HL-60/S4 (cell line): Measurements from ENCODE around the gene FBXL17.
"Not testable (repeated sequence)": the region's sequence is repeated elsewhere in the genome, so short reads cannot be mapped to it uniquely, and the experiment has no call there.

Experiments used
- in situ Hi-C: fragments of 300-500 bp; cut with MboI; formaldehyde crosslinking; loops from 2 replicates; pipeline ENCODE4 v1.14.3; 2022; ENCODE audit warnings: low sequenced_read_pairs

FBXL17 gene

GRCh38 chr5:108171759-108172158, 210.1 kb downstream of the FBXL17 start:
- in situ Hi-C loops: no loop called here

GRCh38 chr5:108168915-108169314, 213.0 kb downstream of the FBXL17 start:
- in situ Hi-C loops: no loop called here

GRCh38 chr5:108167174-108167573, 214.7 kb downstream of the FBXL17 start:
- in situ Hi-C loops: no loop called here

GRCh38 chr5:108164574-108164973, 217.3 kb downstream of the FBXL17 start:
- in situ Hi-C loops: no loop called here

- in situ Hi-C loops: not testable (repeated sequence)
Observed at GRCh38 chr5:108152854-108153253, 229.0 kb downstream of the FBXL17 start.

GRCh38 chr5:108149369-108149768, 232.5 kb downstream of the FBXL17 start:
- in situ Hi-C loops: no loop called here

- in situ Hi-C loops: no loop called here
Observed at GRCh38 chr5:108148715-108149139, 233.2 kb downstream of the FBXL17 start.

GRCh38 chr5:108146222-108146621, 235.7 kb downstream of the FBXL17 start:
- in situ Hi-C loops: no loop called here

GRCh38 chr5:108145351-108145750, 236.5 kb downstream of the FBXL17 start:
- in situ Hi-C loops: no loop called here

- in situ Hi-C loops: no loop called here
Observed at GRCh38 chr5:108144332-108144731, 237.6 kb downstream of the FBXL17 start.

GRCh38 chr5:108143581-108143980, 238.3 kb downstream of the FBXL17 start:
- in situ Hi-C loops: no loop called here

- in situ Hi-C loops: no loop called here
Observed at GRCh38 chr5:108141676-108142075, 240.2 kb downstream of the FBXL17 start.

GRCh38 chr5:108136493-108136892, 245.4 kb downstream of the FBXL17 start:
- in situ Hi-C loops: no loop called here

- in situ Hi-C loops: no loop called here
Observed at GRCh38 chr5:108129129-108129528, 252.8 kb downstream of the FBXL17 start.

- in situ Hi-C loops: no loop called here
Observed at GRCh38 chr5:108125771-108126511, 256.0 kb downstream of the FBXL17 start.

GRCh38 chr5:108124596-108124995, 257.3 kb downstream of the FBXL17 start:
- in situ Hi-C loops: no loop called here

- in situ Hi-C loops: no loop called here
Observed at GRCh38 chr5:108122702-108123101, 259.2 kb downstream of the FBXL17 start.

GRCh38 chr5:108118813-108119514, 262.9 kb downstream of the FBXL17 start:
- in situ Hi-C loops: no loop called here

- in situ Hi-C loops: no loop called here
Observed at GRCh38 chr5:108115673-108116072, 266.2 kb downstream of the FBXL17 start.

GRCh38 chr5:108113950-108114349, 267.9 kb downstream of the FBXL17 start:
- in situ Hi-C loops: no loop called here

GRCh38 chr5:108111736-108112135, 270.2 kb downstream of the FBXL17 start:
- in situ Hi-C loops: no loop called here

GRCh38 chr5:108109059-108109458, 272.8 kb downstream of the FBXL17 start:
- in situ Hi-C loops: no loop called here
